NCI-H2081 treated with DMSO at 0.1 percent for 48 hours (cell line): ENCODE results near the gene FGF19.

Experiments used
- DNase-seq: peaks from one replicate; lab custom pipeline; 2025; lab: John Stamatoyannopoulos, UW

The FGF19 gene

GRCh38 chr11:69716891-69717747 lies 13.3 kb upstream of the FGF19 start:
- no peak for DNase-seq

DNA sequence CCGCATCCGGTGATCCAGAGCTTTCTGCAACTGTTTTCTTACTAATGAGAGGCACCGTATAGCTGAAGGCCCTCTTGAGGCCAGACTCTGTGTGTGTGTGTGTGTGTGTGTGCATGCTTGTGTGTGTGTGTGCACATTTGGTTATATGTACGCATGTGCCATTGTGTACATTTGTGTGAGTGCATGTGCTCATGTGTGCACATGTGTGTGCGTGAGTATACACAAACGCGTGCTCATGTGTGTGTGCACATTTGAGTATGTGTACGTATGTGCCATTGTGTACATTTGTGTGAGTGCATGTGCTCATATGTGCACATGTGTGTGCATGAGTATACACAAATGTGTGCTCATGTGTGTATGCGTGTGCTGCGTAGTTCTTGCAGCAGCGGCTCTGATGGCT lies 12.3 kb upstream of the FGF19 start:
- DNase-seq, result no peak

- no peak for DNase-seq
These were observed 11.6 kb upstream of the FGF19 start for GRCh38 chr11:69715446-69715845.

- DNase-seq, result no peak
These were observed 8.3 kb upstream of the FGF19 start for GRCh38 chr11:69711822-69712801.

GRCh38 chr11:69708736-69709401 lies 5.0 kb upstream of the FGF19 start:
- DNase-seq, result no peak

DNA sequence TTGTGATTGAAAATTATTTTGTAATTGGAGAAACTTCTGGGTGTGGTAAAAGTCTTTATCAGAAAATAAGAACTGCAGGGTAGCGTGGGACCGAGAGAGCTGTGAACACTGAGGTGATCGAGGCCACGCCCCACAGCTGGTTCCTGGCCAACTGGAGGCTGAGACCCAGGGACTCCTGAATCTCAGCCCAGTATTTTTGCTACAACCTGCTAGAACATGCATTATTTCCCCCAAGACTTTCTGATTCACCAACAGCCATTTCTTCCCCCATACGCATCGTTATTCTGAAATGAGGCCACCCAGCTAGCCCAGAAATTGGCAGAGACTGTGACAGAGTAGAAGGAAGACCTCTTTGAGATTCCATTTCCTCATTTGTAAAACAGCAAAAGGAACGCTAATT lies 3.4 kb upstream of the FGF19 start:
- DNase-seq, result no peak

DNA sequence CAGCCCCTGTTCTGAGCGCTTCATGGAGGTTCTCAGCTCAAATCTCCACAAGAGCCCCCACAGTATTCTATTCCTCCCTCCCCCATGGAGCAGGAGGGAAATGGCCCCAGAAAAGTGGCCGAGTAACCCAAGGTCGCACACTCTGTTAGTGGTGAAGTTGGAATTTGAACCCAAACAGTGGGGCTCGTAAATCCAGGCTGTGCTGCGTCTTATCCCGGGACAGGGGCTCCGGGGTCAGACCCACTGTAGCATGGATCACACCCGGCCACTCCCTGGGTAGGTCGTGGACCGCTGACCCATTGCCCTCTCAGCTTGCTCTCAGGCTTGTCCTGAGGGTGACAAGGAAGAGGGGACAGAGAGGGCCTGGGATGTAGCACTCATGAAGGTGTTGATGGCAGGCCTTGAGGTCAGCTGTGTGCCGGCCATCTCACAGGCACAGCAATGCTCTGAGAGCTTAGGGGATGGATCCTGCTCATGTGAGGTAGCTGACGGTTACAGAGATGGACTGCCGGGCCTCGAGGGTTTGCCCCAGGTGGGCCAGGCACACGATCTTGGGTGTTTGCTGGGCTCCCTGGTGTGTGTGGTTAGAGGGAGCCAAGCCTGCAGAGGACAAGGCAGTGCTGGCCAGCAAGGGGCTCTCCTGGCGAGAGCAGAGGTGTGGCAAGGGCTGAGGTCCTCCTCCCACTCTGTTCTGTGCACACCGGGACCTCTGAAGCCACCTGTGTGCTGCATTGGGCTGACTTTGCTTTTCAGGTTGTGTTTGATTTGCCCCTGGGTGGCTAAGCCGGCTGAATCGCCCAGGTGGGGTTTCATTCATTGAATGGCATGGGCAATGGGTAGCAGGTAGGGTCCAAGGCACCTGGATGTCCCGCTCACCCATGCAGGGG lies 2.3 kb upstream of the FGF19 start:
- no peak for DNase-seq

GRCh38 chr11:69705351-69705811 lies 1.6 kb upstream of the FGF19 start:
- DNase-seq, result no peak

DNA sequence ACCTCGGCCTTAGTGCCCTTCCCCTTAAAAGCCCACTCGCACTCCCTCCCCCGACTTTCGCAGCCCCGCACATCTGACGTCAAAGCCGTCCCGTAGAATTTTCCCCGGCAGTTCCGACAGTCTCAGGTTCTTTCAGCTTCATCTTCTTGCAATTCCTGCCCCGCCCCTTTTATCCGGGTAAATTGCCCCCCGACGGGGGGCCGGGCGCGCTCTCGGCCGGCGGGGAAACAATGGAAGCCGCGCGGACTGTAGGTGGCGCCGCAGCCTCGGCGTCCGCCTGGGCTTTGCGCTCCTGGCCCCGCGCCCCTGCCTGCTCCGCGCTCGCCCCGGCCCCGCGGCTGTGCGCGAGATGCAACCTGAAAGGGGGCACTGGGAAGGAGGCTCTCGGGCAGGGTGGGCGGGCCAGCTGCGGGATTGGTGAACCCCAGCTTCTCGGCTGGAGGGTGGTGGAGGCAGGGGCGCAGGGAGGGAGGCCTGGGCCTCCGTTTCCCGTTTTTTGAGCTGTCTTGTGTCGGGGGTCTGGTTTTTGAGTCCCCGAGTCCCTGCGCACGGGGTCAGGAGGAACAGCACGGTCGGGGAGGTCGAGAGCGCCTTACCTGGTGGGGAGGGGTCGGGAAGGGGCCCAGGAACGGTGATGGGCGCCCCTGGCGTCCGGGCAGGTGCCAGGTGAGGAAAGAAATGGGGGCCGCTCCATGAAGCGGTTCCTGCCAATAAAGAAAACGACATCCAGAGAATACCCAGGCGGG lies 859 bp upstream of the FGF19 start:
- DNase-seq, result no peak

DNA sequence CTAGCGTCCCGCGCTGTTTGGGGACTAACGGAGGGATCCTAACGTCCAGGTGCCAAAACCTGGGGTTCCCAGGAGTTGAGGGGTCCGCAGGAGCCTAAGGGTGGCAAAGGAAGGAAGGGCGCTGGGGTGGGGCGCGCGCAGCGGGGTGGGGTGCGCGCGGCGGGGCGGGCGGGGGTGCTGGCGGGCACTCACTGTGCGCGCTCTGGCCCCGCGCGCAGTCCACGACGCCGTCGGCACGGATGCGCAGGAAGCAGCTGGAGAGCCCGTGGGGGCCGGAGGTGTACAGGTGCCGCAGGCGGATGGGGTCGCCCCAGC lies 412 bp downstream of the FGF19 start:
- no peak for DNase-seq

GRCh38 chr11:69702769-69703452 lies 911 bp downstream of the FGF19 start:
- DNase-seq, result no peak

DNA sequence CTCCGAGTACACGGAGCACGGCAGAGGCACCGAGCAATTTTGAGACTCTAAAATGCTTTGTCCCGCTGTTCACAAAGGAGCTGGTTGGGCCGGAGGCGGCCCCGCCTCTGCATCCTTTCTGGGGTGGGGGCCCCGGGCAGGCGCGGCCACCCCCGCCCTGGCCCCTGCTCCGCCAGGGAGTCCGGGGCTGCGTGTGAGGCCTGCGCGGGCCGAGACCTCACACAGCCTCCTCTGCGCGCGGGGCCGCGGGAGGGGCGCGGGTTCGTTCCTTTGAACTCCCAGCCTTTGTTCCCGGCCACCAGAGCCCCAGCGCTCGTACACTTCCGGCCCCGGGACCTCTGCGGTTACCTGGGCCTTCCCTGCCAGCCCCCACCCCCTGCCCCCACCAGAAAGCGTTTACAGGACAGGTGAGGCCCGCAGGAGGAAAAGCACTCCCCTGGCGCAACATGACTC lies 1.6 kb downstream of the FGF19 start:
- no peak for DNase-seq

- DNase-seq, result no peak
These were observed 3.3 kb downstream of the FGF19 start for GRCh38 chr11:69700278-69701140.

- DNase-seq, result no peak
These were observed 4.6 kb downstream of the FGF19 start for GRCh38 chr11:69699213-69699612.

DNA sequence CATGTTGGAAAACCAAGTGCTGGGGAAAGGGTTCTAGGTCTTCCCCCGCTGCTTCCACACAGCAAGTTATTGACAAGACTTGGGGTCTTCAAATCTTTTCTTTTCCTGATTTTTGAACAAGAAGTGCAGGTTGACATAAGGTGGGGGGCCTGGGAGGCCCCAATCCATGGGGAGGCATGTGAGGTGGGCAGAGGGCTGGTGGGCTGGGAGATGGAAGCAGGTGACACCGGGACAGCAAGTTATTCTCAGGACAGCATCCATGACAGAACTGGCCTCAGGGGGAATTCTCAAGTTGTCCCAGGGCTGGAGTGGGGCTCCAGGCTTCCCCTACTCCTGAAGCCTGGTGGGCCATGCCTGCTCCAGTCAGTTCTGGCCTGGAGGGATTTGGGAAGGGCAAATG lies 5.5 kb downstream of the FGF19 start:
- no peak for DNase-seq

- no peak for DNase-seq
These were observed 6.0 kb downstream of the FGF19 start for GRCh38 chr11:69697861-69698260.

- no peak for DNase-seq
These were observed 6.4 kb downstream of the FGF19 start for GRCh38 chr11:69697469-69697843.

- DNase-seq, result no peak
These were observed 6.9 kb downstream of the FGF19 start for GRCh38 chr11:69696749-69697468.
